ENCODE data around the gene BMP6. TPM values are rescaled to one million over a fixed set of nuclear protein-coding genes. Genes with fewer than 3 reads are reported as not detected.
"Not testable (repeated sequence)": the region's sequence is repeated elsewhere in the genome, so short reads cannot be mapped to it uniquely, and the experiment has no call there.

The BMP6 gene
- total RNA-seq, 2 donors from 2014 or later = not detected

DNA sequence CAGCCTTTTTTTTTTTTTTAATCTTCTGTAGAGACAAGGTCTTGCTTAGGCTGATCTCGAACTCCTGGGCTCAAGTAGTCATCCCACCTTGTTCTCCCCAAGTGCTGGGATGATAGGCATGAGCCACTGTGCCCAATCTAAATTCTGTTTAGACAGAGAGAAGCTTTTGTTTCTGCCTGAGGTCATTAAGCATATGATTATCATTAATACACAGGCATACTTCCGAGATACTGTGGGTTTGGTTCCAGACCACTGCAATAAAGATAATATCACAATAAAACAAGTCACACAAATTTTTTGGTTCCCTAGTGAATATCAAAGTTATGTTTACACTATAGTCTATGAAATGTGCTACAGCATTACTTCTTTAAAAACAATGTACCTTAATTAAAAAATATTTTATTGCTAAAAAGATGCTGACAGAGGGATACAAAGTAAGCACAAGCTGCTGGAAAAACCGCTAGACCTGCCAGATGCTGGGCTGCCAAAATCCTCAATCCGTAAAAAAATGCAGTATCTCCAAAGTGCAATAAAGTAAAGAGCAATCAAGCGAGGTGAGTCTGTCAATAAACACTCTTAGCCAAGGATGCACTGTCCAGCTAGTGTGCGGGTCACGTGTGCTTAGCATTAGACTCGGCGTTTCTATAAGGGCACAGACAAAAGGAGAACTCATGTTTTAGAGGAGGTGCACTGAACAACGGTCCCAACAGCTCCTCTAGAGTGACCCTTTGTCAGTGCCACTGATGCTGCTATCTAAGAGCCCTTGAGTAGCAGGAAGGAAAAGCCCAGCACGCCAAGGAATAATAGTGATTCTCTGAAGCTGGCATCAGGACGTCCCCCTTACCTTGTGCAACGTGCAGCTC is 168.6 kb downstream of the BMP6 start:
- H3K27ac Mint-ChIP-seq = no peak overlapping the region
- peaks cover 31 to 38% of the 10 kb centered on the region in 2 donors for H3K36me3 Mint-ChIP-seq
- ATAC-seq = no peak
- H3K9me3 Mint-ChIP-seq = no peaks in the 10 kb centered on the region
- no peak for DNase-seq (ENCODE audit: low spot score in 2 of 2)

GRCh38 chr6:7895125-7895423 is 169.2 kb downstream of the BMP6 start:
- Mint-ChIP-seq H3K27ac (no peak overlapping the region), H3K36me3 (peaks cover 31 to 38% of the 10 kb centered on the region in 2 donors), H3K9me3 (no peaks in the 10 kb centered on the region)
- DNase-seq (ENCODE audit: low spot score in 2 of 2) (no peak), ATAC-seq (no peak)

- Mint-ChIP-seq H3K36me3 (peaks cover 28 to 37% of the 10 kb centered on the region in 2 donors), H3K9me3 (no peaks in the 10 kb centered on the region), H3K27ac (no peak overlapping the region)
- DNase-seq (ENCODE audit: low spot score in 2 of 2) = no peak
- no peak for ATAC-seq
Measured at GRCh38 chr6:7896465-7896987, 170.6 kb downstream of the BMP6 start.

- H3K9me3 Mint-ChIP-seq = no peaks in the 10 kb centered on the region
- ATAC-seq (no peak), DNase-seq (ENCODE audit: low spot score in 2 of 2) (no peak)
- peaks cover 30 to 37% of the 10 kb centered on the region in 2 donors for H3K36me3 Mint-ChIP-seq
- H3K27ac Mint-ChIP-seq = no peak overlapping the region
Measured at GRCh38 chr6:7897461-7898192, 171.7 kb downstream of the BMP6 start.

- peak in 1 of 2 donors; percentile 11 for ATAC-seq
- not testable (repeated sequence) for DNase-seq (ENCODE audit: low spot score in 2 of 2); H3K27ac Mint-ChIP-seq; H3K9me3 Mint-ChIP-seq
- peaks cover 32 to 34% of the 10 kb centered on the region in 2 donors for H3K36me3 Mint-ChIP-seq
Measured at GRCh38 chr6:7898193-7898586, 172.3 kb downstream of the BMP6 start.

- no peaks in the 10 kb centered on the region for H3K9me3 Mint-ChIP-seq
- ATAC-seq = peak in 1 of 2 donors; percentile 24
- H3K27ac Mint-ChIP-seq = peak overlapping the region in 1 of 2 donors; percentile 20
- peaks cover 28 to 29% of the 10 kb centered on the region in 2 donors for H3K36me3 Mint-ChIP-seq
- DNase-seq (ENCODE audit: low spot score in 2 of 2) = no peak
Measured at GRCh38 chr6:7899101-7899888, 173.4 kb downstream of the BMP6 start.

GRCh38 chr6:7899889-7900213 is 174.0 kb downstream of the BMP6 start:
- Mint-ChIP-seq H3K9me3 (no peaks in the 10 kb centered on the region), H3K27ac (no peak overlapping the region), H3K36me3 (peaks cover 28 to 33% of the 10 kb centered on the region in 2 donors)
- DNase-seq (ENCODE audit: low spot score in 2 of 2) (no peak), ATAC-seq (no peak)

DNA sequence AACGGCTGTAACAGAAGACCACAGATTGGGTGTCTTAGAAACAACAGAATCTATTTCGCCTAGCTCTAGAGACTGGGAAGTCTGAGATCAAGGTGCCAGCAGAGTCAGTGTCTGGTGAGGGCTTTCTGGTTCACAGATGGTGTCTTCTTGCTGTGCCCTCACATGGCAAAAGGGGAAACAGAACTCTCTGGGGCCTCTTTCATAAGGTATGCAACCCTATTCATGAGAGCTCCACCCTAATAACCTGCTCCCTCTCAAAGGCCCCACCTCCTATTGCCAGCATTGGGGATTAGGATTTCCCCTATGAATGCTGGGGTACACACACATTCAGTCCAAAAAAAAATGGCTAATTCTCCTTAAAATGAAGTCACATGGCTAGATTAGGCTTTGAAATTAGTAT is 174.7 kb downstream of the BMP6 start:
- ATAC-seq = no peak

DNA sequence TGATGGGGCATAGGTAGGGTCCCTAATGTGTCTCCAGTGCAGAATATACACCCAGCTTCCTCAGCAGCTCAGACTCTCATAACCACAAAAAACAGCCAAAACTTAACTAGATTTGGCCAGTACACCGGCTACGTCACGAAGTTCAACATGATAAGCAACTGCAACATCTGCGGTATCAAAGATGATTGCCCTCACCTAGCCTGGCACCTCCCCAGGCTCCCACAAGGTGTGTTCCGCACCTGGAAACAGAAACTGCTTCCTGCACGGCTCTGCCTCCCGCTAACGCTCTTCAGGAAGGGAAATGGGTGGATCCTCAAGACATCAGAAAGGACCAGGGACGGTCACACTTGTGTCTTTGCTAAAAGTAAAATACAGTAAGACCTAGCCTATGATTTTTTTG is 175.2 kb downstream of the BMP6 start:
- ATAC-seq (no peak), DNase-seq (ENCODE audit: low spot score in 2 of 2) (no peak)
- H3K36me3 Mint-ChIP-seq = peaks cover 28 to 37% of the 10 kb centered on the region in 2 donors
- peak overlapping the region in 1 of 2 donors; percentile 55 for H3K27ac Mint-ChIP-seq
- no peaks in the 10 kb centered on the region for H3K9me3 Mint-ChIP-seq

More for the DNA sequence above, 174.7 kb downstream of the BMP6 start:
- no peak overlapping the region for H3K27ac Mint-ChIP-seq
- no peak for DNase-seq (ENCODE audit: low spot score in 2 of 2)
- H3K9me3 Mint-ChIP-seq = no peaks in the 10 kb centered on the region
- H3K36me3 Mint-ChIP-seq = peaks cover 28 to 37% of the 10 kb centered on the region in 2 donors

GRCh38 chr6:7901780-7902179 is 175.9 kb downstream of the BMP6 start:
- DNase-seq (ENCODE audit: low spot score in 2 of 2) (no peak), ATAC-seq (no peak)
- H3K36me3 Mint-ChIP-seq = peaks cover 28 to 37% of the 10 kb centered on the region in 2 donors
- no peaks in the 10 kb centered on the region for H3K9me3 Mint-ChIP-seq
- peak overlapping the region in 1 of 2 donors; percentile 55 for H3K27ac Mint-ChIP-seq

DNA sequence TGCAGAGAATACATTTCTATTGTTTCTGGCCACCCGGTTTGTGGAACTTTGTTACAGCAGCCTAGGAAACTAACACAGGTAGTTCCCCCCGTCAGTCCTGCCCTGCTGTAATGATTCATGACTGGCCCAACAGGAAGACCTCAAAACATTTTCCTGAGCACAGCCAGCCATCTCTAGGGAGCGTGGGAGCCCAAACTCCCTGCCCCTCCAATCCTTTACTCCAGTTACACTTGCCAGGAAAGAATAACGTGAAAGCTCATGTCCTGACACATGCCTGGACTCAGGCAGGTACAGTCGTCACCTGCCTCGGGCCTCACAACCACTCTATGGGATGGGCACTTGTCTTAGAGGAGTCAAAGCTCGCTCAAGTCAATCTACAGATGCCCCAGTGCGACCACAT is 176.3 kb downstream of the BMP6 start:
- Mint-ChIP-seq H3K27ac (no peak overlapping the region), H3K36me3 (peaks cover 28 to 37% of the 10 kb centered on the region in 2 donors), H3K9me3 (no peaks in the 10 kb centered on the region)
- DNase-seq (ENCODE audit: low spot score in 2 of 2) (no peak), ATAC-seq (no peak)

DNA sequence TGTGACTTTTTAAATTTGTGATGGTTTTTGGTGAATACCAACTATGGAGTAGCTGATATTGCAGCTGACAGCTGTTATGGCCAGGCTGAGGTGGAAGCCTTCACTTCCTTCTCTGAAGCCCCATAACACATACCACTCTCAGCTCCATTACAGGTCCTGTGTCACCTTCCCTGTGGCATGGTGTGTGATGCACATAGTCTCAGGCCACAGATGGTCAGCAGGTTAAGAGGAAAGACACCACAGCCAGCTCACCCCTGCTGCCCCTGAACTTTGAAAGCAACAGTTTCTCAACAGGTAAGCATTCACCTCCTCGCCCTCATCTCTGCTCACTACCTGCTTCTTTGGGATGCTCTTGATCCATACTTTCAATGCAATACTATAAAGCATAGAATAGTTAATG is 177.0 kb downstream of the BMP6 start:
- DNase-seq (ENCODE audit: low spot score in 2 of 2) (no peak), ATAC-seq (no peak)
- Mint-ChIP-seq H3K36me3 (peaks cover 22 to 34% of the 10 kb centered on the region in 2 donors), H3K27ac (no peak overlapping the region), H3K9me3 (no peaks in the 10 kb centered on the region)

DNA sequence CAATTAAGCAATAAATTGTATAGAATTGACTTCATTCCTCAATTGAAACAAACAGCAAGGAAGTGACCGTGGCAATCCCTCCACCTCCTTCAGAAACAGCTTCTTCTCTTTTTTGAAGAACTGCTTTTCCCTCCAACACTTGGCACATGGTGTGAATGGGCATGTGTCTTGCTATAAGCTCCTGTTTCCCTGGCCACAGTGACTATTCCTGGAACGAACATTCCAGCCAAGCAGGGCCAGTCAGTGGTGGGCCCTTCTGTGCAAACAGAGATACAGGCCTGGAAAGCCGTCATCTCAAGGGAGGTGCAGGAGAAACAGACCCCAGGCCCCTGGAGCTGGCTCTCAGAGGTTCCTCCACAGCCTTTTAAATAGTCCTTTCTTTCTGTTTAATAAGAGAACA is 177.8 kb downstream of the BMP6 start:
- no peak for ATAC-seq
- no peak overlapping the region for H3K27ac Mint-ChIP-seq
- no peak for DNase-seq (ENCODE audit: low spot score in 2 of 2)
- no peaks in the 10 kb centered on the region for H3K9me3 Mint-ChIP-seq
- H3K36me3 Mint-ChIP-seq = peaks cover 14 to 25% of the 10 kb centered on the region in 2 donors

- H3K9me3 Mint-ChIP-seq = no peaks in the 10 kb centered on the region
- peaks cover 11 to 22% of the 10 kb centered on the region in 2 donors for H3K36me3 Mint-ChIP-seq
- peak overlapping the region in 1 of 2 donors; percentile 70 for H3K27ac Mint-ChIP-seq
- no peak for ATAC-seq
- no peak for DNase-seq (ENCODE audit: low spot score in 2 of 2)
Measured at GRCh38 chr6:7904654-7905319, 178.9 kb downstream of the BMP6 start.

- Mint-ChIP-seq H3K9me3 (no peaks in the 10 kb centered on the region), H3K36me3 (peaks cover 11 to 22% of the 10 kb centered on the region in 2 donors), H3K27ac (no peak overlapping the region)
- no peak for DNase-seq (ENCODE audit: low spot score in 2 of 2)
- ATAC-seq = no peak
Measured at GRCh38 chr6:7905416-7905815, 179.5 kb downstream of the BMP6 start.

DNA sequence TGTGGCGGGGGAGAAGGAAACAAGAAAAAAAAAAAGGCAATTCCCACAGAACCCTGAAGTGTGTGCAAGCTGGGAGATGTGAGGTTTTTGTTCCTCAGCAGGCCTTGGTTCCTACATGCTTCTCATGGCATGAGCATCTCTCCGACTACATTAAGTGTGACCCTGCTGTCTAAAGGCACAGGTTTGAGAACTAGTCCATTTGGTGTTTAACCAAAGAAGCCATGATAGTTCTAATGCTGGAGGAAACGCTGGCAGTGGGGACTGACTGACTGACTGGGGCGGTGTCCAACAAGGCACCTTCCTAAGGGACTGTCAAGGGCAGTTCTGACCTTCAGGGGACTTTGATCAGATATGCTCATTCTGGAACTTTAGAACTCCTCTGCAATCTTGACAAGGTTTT is 180.8 kb downstream of the BMP6 start:
- Mint-ChIP-seq H3K9me3 (no peaks in the 10 kb centered on the region), H3K36me3 (peaks cover 3 to 20% of the 10 kb centered on the region in 2 donors), H3K27ac (no peak overlapping the region)
- DNase-seq (ENCODE audit: low spot score in 2 of 2) (no peak), ATAC-seq (no peak)

Data from activated naive CD4-positive, alpha-beta T cell treated with anti-CD3 and anti-CD28 coated beads, Interleukin-2, amount 50 U/mL, for 72 hours (primary cell).